Measurements from ENCODE around the gene UQCRC1. TPM values are rescaled to one million over a fixed set of nuclear protein-coding genes. Genes with fewer than 3 reads are reported as not detected.

UQCRC1 gene
- total and polyA plus RNA-seq, 2 of the 8 experiments (the other 6 are each of a cell fraction or from before 2014, with no cell fraction given) = 310 to 720 TPM

DNA sequence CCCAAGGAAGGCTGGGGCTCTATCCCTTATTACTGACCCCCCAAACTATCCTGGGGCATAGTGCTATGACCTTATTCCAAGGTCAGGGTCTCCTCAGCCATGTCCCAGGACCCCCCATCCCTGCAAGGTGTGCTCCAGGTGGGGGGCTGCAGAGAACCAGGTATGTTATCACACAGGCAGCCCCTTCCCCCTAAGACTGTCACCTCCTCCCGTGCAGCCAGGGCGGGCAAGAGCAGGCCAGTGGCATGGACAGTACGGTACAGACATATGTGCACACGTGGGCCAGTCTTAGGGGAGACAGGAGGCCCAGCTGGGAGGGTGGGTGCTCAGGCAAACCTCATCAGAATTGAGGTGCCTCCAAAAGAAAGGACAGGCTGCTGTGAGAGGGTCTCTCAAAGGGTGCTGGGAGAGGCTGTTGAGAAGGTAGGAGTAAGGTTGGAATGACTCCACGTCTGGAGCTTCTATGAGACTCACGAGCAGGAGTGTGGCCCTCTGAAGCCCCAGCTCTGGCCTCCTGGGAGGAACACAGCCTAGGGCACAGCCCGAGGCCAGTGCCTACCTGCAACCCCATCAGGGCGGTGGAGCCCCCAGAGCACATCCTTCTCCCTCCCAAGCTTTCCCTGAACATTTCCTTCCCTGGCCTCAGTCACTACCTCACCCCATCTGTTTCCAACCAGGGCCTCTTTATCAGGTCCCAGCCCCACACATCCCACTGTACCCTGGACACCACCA is 12.6 kb downstream of the UQCRC1 start:
- no peak overlapping the region for H4K8ac ChIP-seq (ENCODE audit: extremely low read depth, insufficient read depth, low read length)
- no peaks in the 10 kb centered on the region for H3K9me3 ChIP-seq (ENCODE audit: insufficient read depth in 2 of 2, low read depth in 1 of 2, low read length in 1 of 2)
- no peak overlapping the region for H3K56ac ChIP-seq (replicated peaks; ENCODE audit: insufficient read length, low read depth, low read length)
- peaks cover 0 to 6% (median 0%) of the 10 kb centered on the region in 4 experiments; a peak in 4 of 7 replicates for H3K27me3 ChIP-seq (replicated peaks in 1 of 4; ENCODE audit: control insufficient read depth in 3 of 4, extremely low read depth in 1 of 4, insufficient read depth in 3 of 4, low read length in 3 of 4)
- H2BK12ac ChIP-seq (ENCODE audit: low read depth, low read length) = no peak overlapping the region
- peaks cover 1% of the 10 kb centered on the region; the same call in 1 of the 2 replicates for H3K23me2 ChIP-seq (ENCODE audit: low read depth, low read length)
- H2AFZ ChIP-seq (ENCODE audit: low read length) = no peak overlapping the region
- 92% methylated on average over 8 of the region's 8 CpGs; no CpG with 5 or more reads in 1 of the 2 experiments for WGBS, 2 experiments (ENCODE audit: extremely low coverage in 1 of 2, insufficient coverage in 1 of 2, insufficient read length in 1 of 2, insufficient replicate concordance in 2 of 2, low coverage in 1 of 2, low lambda C conversion rate in 2 of 2, missing lambda C conversion rate in 1 of 2)
- no peak overlapping the region for H2BK20ac ChIP-seq (ENCODE audit: low read length)
- no peak for DNase-seq (ENCODE audit: low read depth in 1 of 2, low spot score in 2 of 2)
- H2AK5ac ChIP-seq (ENCODE audit: low read depth, low read length) = no peak overlapping the region; the same call in 1 of the 2 replicates
- no peak overlapping the region for H4K5ac ChIP-seq (ENCODE audit: insufficient read length, low read depth, low read length)
- H2BK120ac ChIP-seq (replicated peaks; ENCODE audit: low read depth, low read length) = no peak overlapping the region
- no peaks in the 10 kb centered on the region for H3K79me1 ChIP-seq (ENCODE audit: low read depth, low read length)
- peaks cover 31 to 36% (median 32%) of the 10 kb centered on the region in 4 experiments for H3K36me3 ChIP-seq (ENCODE audit: control insufficient read depth in 2 of 4, insufficient read depth in 4 of 4, low read length in 3 of 4)
- no peak for FAIRE-seq
- H4K91ac ChIP-seq (replicated peaks; ENCODE audit: insufficient read length, low read length) = no peak overlapping the region
- no peaks in the 10 kb centered on the region for H3K79me2 ChIP-seq (ENCODE audit: control insufficient read depth in 1 of 2, insufficient read depth in 2 of 2, low read length in 2 of 2)
- peaks cover 3 to 18% (median 15%) of the 10 kb centered on the region in 4 experiments; a peak in 6 of 7 replicates for H3K4me1 ChIP-seq (replicated peaks in 1 of 4; ENCODE audit: control insufficient read depth in 3 of 4, insufficient read depth in 4 of 4, low read length in 3 of 4)
- ChIA-PET POLR2A (ENCODE audit: partially characterized antibody) (interaction anchor here (0.7 to 5.1 kb wide), 26 partner anchors 8 to 426 kb away, joined by 3 to 23 read pairs (median 5); partner anchors contain the start of genes CELSR3, PLXNB1, SLC26A6 and UCN2), CTCF (ENCODE audit: partially characterized antibody) (interaction anchor here (0.6 to 1.5 kb wide), 6 partner anchors 9 to 67 kb away, joined by 3 to 6 read pairs (median 4); partner anchors contain the start of genes CELSR3, SLC26A6 and UQCRC1)
- H2BK5ac ChIP-seq (ENCODE audit: low read depth, low read length) = 0 out of 2 replicates have a peak overlapping the region, but pooled peaks have one; percentile 75
- H3K4me2 ChIP-seq (ENCODE audit: insufficient read depth in 1 of 2, low read depth in 2 of 2, low read length in 2 of 2) = no peak overlapping the region
- H4K20me1 ChIP-seq (replicated peaks in 1 of 2; ENCODE audit: control insufficient read depth in 1 of 2, insufficient read depth in 2 of 2, low read length in 2 of 2) = peaks cover 0 to 31% of the 10 kb centered on the region in 2 experiments
- no peak overlapping the region for H3K4me3 ChIP-seq (ENCODE audit: extremely low read depth in 1 of 4, insufficient read depth in 2 of 4, low read depth in 3 of 4, low read length in 4 of 4)
- H3K4ac ChIP-seq (replicated peaks; ENCODE audit: insufficient read length, low read depth, low read length) = no peak overlapping the region
- H3K27ac ChIP-seq (ENCODE audit: low read depth, low read length) = no peak overlapping the region
- no peak overlapping the region for H3K14ac ChIP-seq (ENCODE audit: insufficient read length)
- H3K23ac ChIP-seq (ENCODE audit: insufficient read length) = no peak overlapping the region
- H3K9ac ChIP-seq (replicated peaks in 1 of 4; ENCODE audit: extremely low read depth in 1 of 4, low read depth in 3 of 4, low read length in 3 of 4) = no peak overlapping the region
- no peak for TF ChIP-seq KDM5A (IDR thresholded peaks at IDR 0.05; ENCODE audit: low read length)
- no peak for TF ChIP-seq EZH2 (IDR thresholded peaks at IDR 0.05; ENCODE audit: low read depth, low read length, severe bottlenecking)
- TF ChIP-seq CTBP2 (IDR thresholded peaks at IDR 0.05; ENCODE audit: borderline replicate concordance, insufficient read depth, insufficient read length, low read length) = no peak
- TF ChIP-seq, protein P1, sequence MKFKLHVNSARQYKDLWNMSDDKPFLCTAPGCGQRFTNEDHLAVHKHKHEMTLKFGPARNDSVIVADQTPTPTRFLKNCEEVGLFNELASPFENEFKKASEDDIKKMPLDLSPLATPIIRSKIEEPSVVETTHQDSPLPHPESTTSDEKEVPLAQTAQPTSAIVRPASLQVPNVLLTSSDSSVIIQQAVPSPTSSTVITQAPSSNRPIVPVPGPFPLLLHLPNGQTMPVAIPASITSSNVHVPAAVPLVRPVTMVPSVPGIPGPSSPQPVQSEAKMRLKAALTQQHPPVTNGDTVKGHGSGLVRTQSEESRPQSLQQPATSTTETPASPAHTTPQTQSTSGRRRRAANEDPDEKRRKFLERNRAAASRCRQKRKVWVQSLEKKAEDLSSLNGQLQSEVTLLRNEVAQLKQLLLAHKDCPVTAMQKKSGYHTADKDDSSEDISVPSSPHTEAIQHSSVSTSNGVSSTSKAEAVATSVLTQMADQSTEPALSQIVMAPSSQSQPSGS (IDR thresholded peaks at IDR 0.05; ENCODE audit: low read length) = 0 out of 2 replicates have a peak, but pooled peaks have one; percentile 21
- peak in 1 of 2 experiments; percentile 56; a peak in 1 of 3 replicates for TF ChIP-seq POLR2A (IDR thresholded peaks at IDR 0.05; ENCODE audit: control extremely low read depth in 1 of 2, low read depth in 2 of 2, low read length in 2 of 2)
- TF ChIP-seq EGR1 (IDR thresholded peaks at IDR 0.05; ENCODE audit: borderline replicate concordance, low read depth, low read length) = no peak
- no peak for TF ChIP-seq TBP (IDR thresholded peaks at IDR 0.05; ENCODE audit: low read depth, low read length)
- TF ChIP-seq CHD2 (IDR thresholded peaks at IDR 0.05; ENCODE audit: low read length) = no peak
- TF ChIP-seq GTF2F1 (IDR thresholded peaks at IDR 0.05; ENCODE audit: borderline replicate concordance, low read depth, low read length) = no peak
- H3K18ac ChIP-seq (ENCODE audit: extremely low read depth, low read length) = no peak overlapping the region; the same call in 1 of the 2 replicates
- H2BK15ac ChIP-seq (ENCODE audit: low read length) = no peak overlapping the region

Data from H1 (cell line).